RPMI7951 (cell line): ENCODE data around the gene TUNAR. TPM values are rescaled to one million over a fixed set of nuclear protein-coding genes. Genes with fewer than 3 reads are reported as not detected.

Experiments
- DNase-seq: peaks from one replicate; pipeline ENCODE4 v3.0.0-alpha.2; 2012; ENCODE audit warnings: low read depth
- total RNA-seq: library from RNA; depleted of rRNA; stranded (reverse); fragments of >200 nt; shearing (Covaris generic); gene quantifications from 2 replicates; pipeline ENCODE4 v1.2.3, GENCODE V29; 2014; rRNA removed

Gene TUNAR
- not detected in 2 replicates for total RNA-seq

- DNase-seq, result no peak
Measured at GRCh38 chr14:95876761-95877538, at the start of gene TUNAR. TUNAR (plus strand) TSS chr14:95876832.

DNA sequence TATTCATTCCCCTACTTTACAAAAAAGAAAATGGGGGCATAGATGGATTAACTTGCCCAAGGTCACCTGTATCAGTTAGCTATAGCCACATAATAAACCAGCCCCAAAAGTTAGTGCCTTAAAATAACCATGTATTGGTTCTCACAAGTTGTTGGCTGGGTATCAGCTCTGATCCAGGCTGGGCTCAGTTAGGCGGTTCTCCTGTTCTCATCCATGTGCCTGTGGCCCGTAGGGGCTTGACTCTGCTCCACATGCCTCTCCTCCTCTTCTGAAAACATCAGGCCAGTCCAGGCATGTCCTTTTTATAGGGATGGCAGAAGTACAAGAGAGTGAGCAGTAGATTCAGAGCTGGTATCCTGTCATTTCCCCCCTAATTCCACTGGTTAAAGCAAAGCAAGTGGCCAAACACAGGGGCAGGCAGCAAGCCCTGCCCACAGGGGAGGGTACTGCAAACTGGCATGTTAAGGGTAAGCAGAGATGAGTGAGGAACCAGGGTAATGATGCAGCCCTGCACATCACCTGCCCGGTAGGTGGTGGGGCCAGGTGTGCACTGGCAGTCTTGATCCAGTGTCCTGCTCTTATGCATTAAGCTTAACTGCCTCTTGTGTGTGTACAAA lies 47.9 kb upstream of the TUNAR start:
- DNase-seq, result no peak

- DNase-seq, result no peak
Measured at GRCh38 chr14:95829321-95829720, 47.3 kb upstream of the TUNAR start.

DNA sequence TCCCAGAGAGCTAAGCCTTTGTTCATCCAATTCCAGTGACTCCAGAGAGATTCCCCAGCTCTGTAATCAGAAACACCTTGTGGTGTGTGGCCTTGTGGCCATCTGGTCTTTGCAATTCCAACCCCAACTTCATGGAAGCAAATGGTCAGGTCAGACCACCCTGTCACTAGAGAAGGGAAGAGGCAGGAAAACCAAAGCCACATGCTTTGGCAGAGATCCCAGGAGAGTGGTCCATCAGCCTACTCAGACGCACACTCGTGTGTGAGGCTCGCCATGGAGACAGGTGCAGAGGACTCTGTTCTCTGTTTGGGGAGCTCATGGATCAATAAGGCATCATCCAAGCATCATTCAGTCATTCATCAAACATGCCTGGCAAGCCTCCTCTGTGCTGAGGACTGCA lies 46.2 kb upstream of the TUNAR start:
- no peak for DNase-seq

DNA sequence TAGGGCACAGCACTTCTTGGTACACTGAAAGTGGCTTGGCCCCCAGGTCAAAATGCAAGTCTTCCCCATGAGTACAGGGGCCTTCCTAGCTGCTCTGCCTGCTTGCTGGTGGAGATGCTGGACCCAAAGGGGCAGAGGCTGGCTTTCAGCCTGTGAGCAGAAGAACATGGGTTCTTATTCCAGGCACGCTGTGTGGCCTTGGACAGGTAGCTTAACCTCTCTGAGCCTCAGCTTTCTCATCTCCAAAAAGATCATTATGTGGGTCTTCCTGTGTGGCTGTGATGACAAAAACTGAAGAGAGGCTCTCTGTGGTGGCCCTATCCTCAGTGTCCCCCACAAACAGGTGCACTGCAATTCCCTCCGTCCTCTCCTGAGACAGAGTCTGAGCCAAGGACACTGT lies 45.6 kb upstream of the TUNAR start:
- DNase-seq, result no peak

- no peak for DNase-seq
Measured at GRCh38 chr14:95831468-95831867, 45.2 kb upstream of the TUNAR start.

DNA sequence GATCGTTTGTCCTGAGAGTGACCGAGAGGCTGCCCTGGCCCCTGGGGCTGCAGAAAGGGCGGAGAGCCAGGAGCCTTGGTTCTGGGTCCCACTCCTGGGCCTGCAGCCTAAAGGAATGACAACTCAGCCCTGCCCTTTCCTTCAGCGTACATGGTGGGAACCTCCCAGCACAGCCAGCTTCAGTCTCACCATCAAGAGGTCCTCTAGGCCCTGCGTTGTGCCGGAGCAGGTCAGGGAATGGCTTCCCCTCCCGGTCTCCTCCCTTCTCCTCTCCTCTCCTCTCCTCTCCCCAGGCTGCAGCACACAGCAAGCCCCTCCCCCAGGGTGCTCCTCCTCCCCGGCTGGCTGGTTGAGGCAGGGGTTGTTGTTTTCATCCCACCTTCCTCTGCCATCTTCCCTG lies 44.6 kb upstream of the TUNAR start:
- DNase-seq, result no peak

DNA sequence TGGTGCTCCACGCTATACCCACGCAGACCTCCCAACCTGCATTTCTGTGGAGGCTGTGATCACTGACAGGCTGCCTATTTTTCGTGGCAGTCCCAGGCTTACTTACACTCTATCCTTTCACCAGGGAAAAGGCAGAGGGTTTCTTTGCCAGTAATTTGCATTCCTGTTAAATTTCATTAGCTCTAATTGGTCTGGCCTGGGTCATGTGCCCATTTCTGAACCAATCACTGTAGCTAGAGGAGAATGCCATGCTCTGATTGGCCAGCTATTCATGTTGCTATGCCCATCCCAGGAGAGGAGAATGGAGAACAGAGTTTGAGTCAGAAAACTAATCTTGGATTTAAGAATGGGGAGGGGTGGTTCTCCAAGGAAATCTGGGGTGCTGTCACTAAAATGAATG lies 43.2 kb upstream of the TUNAR start:
- peak; percentile 34 for DNase-seq

GRCh38 chr14:95834496-95834895 lies 42.1 kb upstream of the TUNAR start:
- DNase-seq, result no peak

GRCh38 chr14:95835121-95835730 lies 41.4 kb upstream of the TUNAR start:
- DNase-seq, result peak; percentile 4

DNA sequence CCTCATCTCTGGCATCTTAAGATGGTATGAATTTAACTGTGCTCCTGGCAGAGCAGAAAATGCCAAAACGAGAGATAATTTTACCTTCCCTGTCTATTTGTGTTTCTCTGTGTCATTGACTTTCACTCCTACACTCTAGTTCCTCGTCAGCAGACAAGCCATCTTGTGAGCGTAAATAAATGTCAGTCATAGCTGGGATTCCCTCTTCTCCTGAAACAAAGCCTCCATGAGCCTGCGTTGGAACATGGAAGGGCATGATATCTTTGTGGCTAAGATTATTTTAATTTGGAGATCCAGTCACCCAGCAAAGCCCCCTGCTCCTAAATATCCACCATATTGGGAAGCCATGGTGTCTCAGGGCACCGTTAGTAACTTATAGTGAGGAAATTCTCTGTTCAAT lies 37.8 kb upstream of the TUNAR start:
- no peak for DNase-seq

DNA sequence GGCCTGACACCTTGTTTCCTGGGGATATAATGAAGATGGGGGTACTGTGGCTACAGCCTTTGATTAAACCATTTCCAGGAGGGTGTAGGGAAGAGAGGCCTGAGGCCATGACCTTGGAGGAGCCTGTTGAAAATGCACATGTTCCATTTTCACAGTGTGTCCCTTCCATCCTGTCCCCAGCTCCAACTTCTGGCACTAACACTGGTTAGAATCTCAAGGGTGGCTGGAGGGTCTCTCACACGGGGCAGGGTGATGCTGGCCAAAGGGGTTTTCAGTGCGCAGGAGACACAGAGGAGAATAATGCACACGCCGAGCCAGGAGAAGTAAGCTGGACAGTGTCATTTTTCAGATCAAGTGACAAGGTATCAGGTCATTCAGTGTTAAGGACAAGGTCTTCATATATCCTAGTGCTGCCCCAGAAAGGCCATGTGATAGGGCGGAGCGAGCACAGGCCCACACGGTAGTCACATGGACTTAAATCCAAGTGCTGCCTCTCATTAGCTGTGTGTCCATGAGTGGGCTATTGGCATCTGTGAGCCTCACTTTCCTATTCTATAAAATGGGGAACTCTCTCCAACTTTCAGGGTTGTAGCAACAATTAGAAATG lies 36.4 kb upstream of the TUNAR start:
- DNase-seq, result no peak

DNA sequence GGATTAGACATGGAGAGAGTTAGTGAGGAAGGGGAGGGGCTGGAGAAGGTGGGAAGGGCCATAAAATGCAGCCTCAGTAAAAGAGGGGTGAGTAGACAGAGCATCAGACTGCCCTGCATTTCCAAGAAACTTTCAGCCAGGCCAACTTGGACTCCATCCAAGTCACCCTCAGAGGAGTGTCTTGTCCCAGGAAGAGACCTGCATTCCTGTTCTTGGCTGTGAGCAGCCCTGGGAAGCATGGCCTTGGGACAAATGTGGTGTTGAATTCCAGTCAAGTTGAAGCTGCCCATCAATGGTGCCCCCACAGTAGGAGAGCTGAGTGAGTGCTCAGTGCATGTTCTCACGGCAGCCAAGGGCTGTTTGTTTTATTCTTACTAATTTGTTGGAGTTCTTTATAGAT lies 35.0 kb upstream of the TUNAR start:
- peak; percentile 3 for DNase-seq

DNA sequence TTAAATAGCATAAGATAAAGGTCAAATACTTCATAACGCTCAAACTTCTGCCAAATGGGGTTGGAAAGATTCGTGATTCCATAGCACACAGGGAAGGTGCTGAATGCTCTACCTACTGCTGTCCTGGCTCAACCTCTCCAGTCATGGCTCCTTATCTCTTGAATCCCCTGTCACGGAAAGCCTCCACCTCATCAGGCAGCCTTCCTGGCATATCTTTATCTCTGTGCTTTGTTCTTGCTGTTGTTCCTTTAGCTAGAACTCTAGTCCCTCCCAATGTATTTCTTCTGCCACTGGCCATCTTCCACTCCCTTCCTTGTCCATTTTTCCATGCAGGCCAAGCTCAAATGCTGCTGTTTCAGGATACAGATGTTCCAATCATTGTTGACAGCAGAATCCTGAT lies 26.9 kb upstream of the TUNAR start:
- DNase-seq, result no peak

DNA sequence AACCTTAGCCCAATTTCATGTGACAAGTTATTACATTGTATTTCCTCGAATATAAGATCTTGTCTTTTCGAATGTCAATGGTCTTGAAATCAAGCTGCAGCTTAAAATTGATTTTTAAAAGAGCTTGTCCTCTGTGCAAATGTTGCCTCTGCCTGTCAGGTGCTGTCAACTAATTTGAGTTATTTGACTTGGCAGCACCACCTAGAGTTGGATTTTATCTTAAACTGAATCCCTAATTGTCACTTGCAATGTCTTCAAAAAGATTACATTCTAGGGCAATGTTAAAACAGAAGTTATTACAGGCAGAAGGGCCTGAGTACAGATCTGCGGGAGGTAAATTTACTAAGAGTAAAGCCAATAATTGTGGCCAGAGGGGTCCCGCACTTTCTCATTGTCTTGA lies 26.2 kb upstream of the TUNAR start:
- DNase-seq, result no peak

- no peak for DNase-seq
Measured at GRCh38 chr14:95855606-95856005, 21.0 kb upstream of the TUNAR start.

DNA sequence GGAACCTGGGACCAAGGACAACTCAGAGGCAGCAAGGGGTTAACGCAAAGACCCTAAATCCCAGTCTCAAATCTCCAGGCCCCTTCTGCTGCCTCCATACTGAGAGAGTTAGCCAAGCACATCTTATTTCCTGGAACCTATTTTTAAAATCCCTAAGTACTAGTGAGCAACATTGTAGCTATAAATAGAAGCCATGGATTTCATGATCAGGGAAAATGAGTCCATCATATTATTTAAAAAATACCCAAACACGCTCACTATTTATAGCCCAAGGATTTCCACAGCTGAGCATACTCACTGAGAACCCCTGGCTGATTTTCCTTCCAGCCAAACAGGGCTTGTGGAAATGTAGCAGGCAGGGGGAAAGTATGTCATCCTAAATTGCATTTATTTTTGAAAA lies 19.4 kb upstream of the TUNAR start:
- no peak for DNase-seq

GRCh38 chr14:95858893-95859292 lies 17.7 kb upstream of the TUNAR start:
- DNase-seq, result no peak

DNA sequence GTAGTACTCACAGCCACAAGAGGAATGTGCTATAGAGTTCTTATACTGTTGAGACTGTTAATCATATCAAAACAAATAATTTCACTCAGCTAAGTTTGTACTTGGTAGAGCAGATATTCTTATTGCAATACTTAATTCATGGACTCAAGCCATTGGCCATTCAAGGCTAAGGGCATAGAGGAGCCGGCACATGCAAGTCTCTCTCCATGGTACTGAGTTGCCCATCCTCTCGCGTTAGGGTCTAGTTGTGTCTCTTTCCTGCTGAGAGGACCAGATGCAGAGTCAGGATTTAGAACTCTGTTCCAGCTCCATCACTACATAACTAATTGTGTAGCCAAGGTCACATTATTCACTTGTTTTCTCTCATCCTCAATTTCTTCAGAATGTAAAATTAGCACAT lies 14.4 kb upstream of the TUNAR start:
- DNase-seq, result peak; percentile 20

GRCh38 chr14:95863295-95863694 lies 13.3 kb upstream of the TUNAR start:
- DNase-seq, result no peak

DNA sequence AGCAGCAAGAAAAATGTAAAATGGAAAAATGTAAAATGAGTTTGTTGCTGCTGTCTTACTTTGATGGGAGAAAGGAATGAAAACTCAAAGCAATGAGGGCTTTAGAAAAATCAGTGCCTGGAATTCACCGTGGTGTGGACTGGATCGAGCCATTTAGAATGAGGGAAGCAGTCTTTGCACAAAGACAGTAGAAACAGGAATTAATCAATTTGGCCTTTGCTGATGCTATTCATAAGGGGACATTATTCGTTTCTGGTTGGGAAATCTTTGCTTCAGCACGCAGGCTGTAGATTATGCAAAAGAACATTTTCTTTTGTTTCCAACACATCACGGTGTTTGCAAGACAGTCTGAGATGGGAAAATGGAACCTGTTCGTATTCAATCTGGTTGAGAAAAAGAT lies 6.9 kb upstream of the TUNAR start:
- no peak for DNase-seq

GRCh38 chr14:95870772-95871171 lies 5.9 kb upstream of the TUNAR start:
- DNase-seq, result no peak

- no peak for DNase-seq
Measured at GRCh38 chr14:95871531-95871930, 5.1 kb upstream of the TUNAR start.
